GM23248 (cell line): ENCODE measurements around the gene IKZF3.

Experiments
- EZH2 ChIP-seq: fragments of 200-600 bp; sonication (generic); IDR thresholded peaks from 2 replicates; pipeline ENCODE4 v1.6.1; 2018; ENCODE audit warnings: antibody characterized with exemption, mild to moderate bottlenecking; ENCODE audit not compliant: insufficient read depth, poor library complexity, severe bottlenecking
- EZH2phosphoT487 ChIP-seq: fragments of 200-600 bp; sonication (generic); IDR thresholded peaks from 2 replicates; pipeline ENCODE4 v1.6.1; 2018; ENCODE audit warnings: antibody characterized with exemption, moderate library complexity, mild to moderate bottlenecking, low read depth; ENCODE audit not compliant: insufficient read depth

- peak; percentile 98 for TF ChIP-seq EZH2
- no peak; the same call in 1 of the 2 replicates for TF ChIP-seq EZH2phosphoT487
These were observed at the start of gene IKZF3 for GRCh38 chr17:39863918-39864746.
